Muscle layer of colon (tissue), 2 donors: ENCODE results near the gene NUB1.

Source experiments
- H3K27ac ChIP-seq: one replicate; pipeline ENCODE4 v1.7.0; 2013; ENCODE audit warnings: low read depth, mild to moderate bottlenecking, low read length, moderate library complexity
- H3K27me3 ChIP-seq, 2 donors: one replicate each; pipeline ENCODE4 v1.7.0; 2013; ENCODE audit warnings: low read length in 2 of 2, mild to moderate bottlenecking in 2 of 2; ENCODE audit not compliant: insufficient read depth in 2 of 2, control insufficient read depth in 1 of 2
- H3K36me3 ChIP-seq: one replicate; pipeline ENCODE4 v1.7.0; 2013; ENCODE audit warnings: mild to moderate bottlenecking, low read length; ENCODE audit not compliant: insufficient read depth
- H3K4me1 ChIP-seq: one replicate; pipeline ENCODE4 v1.7.0; 2013; ENCODE audit warnings: mild to moderate bottlenecking, low read length; ENCODE audit not compliant: insufficient read depth
- H3K4me3 ChIP-seq, 2 donors: one replicate each; pipeline ENCODE4 v1.7.0; 2013; ENCODE audit warnings: low read length in 2 of 2, low read depth in 1 of 2, mild to moderate bottlenecking in 1 of 2, moderate library complexity in 1 of 2
- H3K9ac ChIP-seq: one replicate; pipeline ENCODE4 v1.7.0; 2013; ENCODE audit warnings: low read length
- H3K9me3 ChIP-seq: one replicate; pipeline ENCODE4 v1.7.0; 2013; ENCODE audit warnings: mild to moderate bottlenecking, low read length
- donor health status: abdominal sarcoma.
- donor health status: Adenocarcinoma of cecum.

The NUB1 gene

DNA sequence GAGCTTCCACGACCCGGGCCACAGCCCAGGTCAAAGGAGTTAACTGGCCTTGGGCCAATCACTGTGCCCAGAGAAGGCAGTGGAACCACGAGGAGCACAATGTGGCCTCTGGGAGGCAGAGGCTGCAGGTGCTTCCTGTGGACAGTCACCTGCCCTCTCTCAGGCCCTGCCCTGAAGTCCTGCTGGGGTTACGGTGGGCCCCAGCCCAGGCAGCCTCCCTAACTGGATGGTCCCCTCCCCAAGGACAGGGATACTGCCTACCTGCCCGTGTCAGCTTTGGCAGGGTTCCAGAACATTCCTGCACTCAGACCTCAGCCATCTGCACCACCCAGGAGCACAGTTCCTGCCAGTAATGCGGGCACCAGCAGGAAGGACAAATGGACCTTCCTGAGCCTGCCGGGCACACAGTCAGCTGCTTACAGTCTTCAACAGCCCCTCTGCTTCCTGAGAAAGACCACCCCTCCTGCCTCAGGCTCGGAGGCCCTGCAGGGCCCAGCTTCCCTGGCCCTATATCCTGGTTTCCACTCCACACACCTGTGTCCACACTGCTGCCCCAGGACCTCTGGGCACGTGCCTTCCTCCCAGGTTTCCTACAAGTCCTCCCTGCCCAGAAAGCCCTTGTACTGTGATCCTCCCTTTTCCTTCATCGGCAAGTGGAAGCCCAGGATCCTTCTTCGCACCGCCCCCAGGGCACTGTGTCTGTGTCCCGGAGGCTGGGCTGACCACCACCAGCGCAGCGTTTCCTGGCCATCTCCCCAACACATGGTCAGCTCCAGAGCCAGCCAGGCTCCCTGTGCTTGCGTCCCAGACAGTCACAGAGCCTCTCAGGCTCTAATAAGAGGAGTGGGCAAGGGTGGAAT lies 44.9 kb downstream of the NUB1 start:
- no peak overlapping the region for H3K27ac ChIP-seq
- peaks cover 7 to 18% of the 10 kb centered on the region in 2 donors for H3K27me3 ChIP-seq
- H3K4me3 ChIP-seq, result no peak overlapping the region

GRCh38 chr7:151387161-151388006 lies 45.8 kb downstream of the NUB1 start:
- H3K27ac ChIP-seq, result no peak overlapping the region

More for the DNA sequence above, 44.9 kb downstream of the NUB1 start:
- Histone ChIP-seq H3K9me3 (no peaks in the 10 kb centered on the region), H3K4me1 (peaks cover 5% of the 10 kb centered on the region), H3K36me3 (no peaks in the 10 kb centered on the region), H3K9ac (no peak overlapping the region)

DNA sequence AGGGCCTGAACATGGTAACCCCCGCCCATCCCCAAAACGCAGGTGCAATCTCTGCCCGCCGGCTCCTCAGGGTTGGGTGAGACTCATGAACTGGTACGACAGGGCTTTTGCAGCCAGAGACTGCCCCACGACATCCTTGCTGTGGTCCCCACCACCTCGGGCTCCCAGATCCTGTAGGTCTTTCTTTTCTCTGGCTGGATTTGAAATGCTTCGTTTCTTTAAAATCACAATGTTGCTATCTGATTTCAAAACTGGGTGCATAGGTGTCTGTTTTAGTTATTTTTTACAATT lies 46.3 kb downstream of the NUB1 start:
- Histone ChIP-seq H3K36me3 (no peaks in the 10 kb centered on the region), H3K27me3 (peaks cover 0 to 4% of the 10 kb centered on the region in 2 donors), H3K9me3 (no peaks in the 10 kb centered on the region), H3K4me1 (no peaks in the 10 kb centered on the region), H3K27ac (no peak overlapping the region), H3K4me3 (no peak overlapping the region), H3K9ac (no peak overlapping the region)

More at GRCh38 chr7:151387161-151388006, 45.8 kb downstream of the NUB1 start:
- no peaks in the 10 kb centered on the region for H3K9me3 ChIP-seq
- H3K27me3 ChIP-seq, result peaks cover 1 to 10% of the 10 kb centered on the region in 2 donors
- no peak overlapping the region for H3K9ac ChIP-seq
- H3K36me3 ChIP-seq, result no peaks in the 10 kb centered on the region
- H3K4me1 ChIP-seq, result no peaks in the 10 kb centered on the region
- no peak overlapping the region for H3K4me3 ChIP-seq

- Histone ChIP-seq H3K4me1 (no peaks in the 10 kb centered on the region), H3K27ac (no peak overlapping the region), H3K9ac (no peak overlapping the region), H3K27me3 (no peaks in the 10 kb centered on the region), H3K36me3 (no peaks in the 10 kb centered on the region), H3K9me3 (no peaks in the 10 kb centered on the region), H3K4me3 (no peak overlapping the region)
Measured at GRCh38 chr7:151388430-151388829, 46.8 kb downstream of the NUB1 start.

GRCh38 chr7:151389096-151389767 lies 47.6 kb downstream of the NUB1 start:
- Histone ChIP-seq H3K9me3 (no peaks in the 10 kb centered on the region), H3K9ac (no peak overlapping the region), H3K4me3 (no peak overlapping the region), H3K36me3 (no peaks in the 10 kb centered on the region), H3K27ac (no peak overlapping the region), H3K4me1 (no peaks in the 10 kb centered on the region), H3K27me3 (no peaks in the 10 kb centered on the region)

GRCh38 chr7:151389768-151390597 lies 48.4 kb downstream of the NUB1 start:
- Histone ChIP-seq H3K9me3 (no peaks in the 10 kb centered on the region), H3K4me1 (no peaks in the 10 kb centered on the region), H3K36me3 (no peaks in the 10 kb centered on the region), H3K4me3 (no peak overlapping the region), H3K27me3 (no peaks in the 10 kb centered on the region), H3K9ac (no peak overlapping the region), H3K27ac (no peak overlapping the region)

DNA sequence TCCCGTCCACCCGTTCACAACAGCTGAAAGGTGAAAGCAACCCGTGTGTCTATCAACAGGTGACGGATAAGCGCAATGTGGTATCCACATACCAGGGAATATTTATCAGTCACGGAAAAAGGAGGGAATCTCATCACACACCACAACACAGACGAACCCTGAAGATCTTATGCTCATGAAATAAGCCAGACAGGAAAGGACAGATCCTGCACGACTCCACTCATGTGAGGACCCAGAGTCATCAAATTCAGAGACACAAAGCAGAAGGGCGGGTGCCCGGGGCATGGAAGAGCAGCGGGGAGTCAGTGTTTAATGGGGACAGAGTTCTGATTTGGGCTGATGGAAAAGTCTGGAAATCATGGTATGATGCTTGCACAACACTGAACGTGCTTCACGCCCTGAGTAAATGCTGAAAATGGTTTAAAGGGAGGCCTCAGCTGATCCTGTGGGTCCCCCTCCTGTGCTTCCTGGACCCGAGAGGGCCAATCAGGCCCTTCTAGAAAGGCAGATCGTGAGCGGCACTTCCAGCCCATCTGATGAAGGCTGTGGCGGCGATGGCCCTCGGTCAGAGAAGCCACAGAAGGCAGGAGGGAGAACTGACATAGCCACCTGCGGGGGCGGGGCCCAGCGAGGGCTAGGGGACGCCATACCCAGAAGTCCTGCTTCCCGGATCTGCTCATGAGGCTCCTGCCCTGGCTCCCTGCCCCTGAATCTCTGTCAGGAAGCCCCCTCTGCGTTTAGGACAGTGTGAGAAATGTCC lies 49.2 kb downstream of the NUB1 start:
- Histone ChIP-seq H3K4me1 (no peaks in the 10 kb centered on the region), H3K36me3 (no peaks in the 10 kb centered on the region), H3K27me3 (no peaks in the 10 kb centered on the region), H3K9ac (no peak overlapping the region), H3K9me3 (no peaks in the 10 kb centered on the region), H3K4me3 (no peak overlapping the region), H3K27ac (no peak overlapping the region)

- H3K27ac ChIP-seq, result no peak overlapping the region
- H3K4me3 ChIP-seq, result no peak overlapping the region
- H3K27me3 ChIP-seq, result no peaks in the 10 kb centered on the region
- no peaks in the 10 kb centered on the region for H3K36me3 ChIP-seq
- H3K4me1 ChIP-seq, result no peaks in the 10 kb centered on the region
- H3K9ac ChIP-seq, result no peak overlapping the region
- no peaks in the 10 kb centered on the region for H3K9me3 ChIP-seq
Measured at GRCh38 chr7:151391358-151391730, 49.7 kb downstream of the NUB1 start.

GRCh38 chr7:151392002-151392401 lies 50.4 kb downstream of the NUB1 start:
- Histone ChIP-seq H3K27me3 (no peaks in the 10 kb centered on the region), H3K36me3 (no peaks in the 10 kb centered on the region), H3K27ac (no peak overlapping the region), H3K9me3 (no peaks in the 10 kb centered on the region), H3K4me1 (no peaks in the 10 kb centered on the region), H3K9ac (no peak overlapping the region), H3K4me3 (no peak overlapping the region)

DNA sequence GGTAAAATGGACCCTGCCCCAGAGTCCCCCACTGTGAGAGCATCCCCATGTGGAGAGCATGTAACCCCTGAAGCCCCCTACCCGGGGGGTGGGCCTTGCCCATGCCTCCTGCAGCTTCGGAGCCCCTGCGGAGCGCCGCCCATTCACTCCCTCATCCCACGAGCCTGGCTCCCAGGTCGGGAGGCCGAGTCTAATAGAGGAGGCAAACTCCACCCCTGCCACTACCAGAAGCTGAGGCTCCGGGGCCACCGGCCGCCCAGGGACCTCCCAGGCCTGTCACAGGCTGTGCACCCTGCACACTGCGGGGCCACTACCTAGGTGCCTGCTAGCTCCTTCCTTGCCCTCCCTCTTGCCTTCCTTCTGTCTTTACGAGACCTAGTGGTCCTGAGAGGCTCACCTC lies 50.8 kb downstream of the NUB1 start:
- no peaks in the 10 kb centered on the region for H3K36me3 ChIP-seq
- no peaks in the 10 kb centered on the region for H3K9me3 ChIP-seq
- no peaks in the 10 kb centered on the region for H3K4me1 ChIP-seq

More for the DNA sequence above, 50.8 kb downstream of the NUB1 start:
- Histone ChIP-seq H3K27me3 (no peaks in the 10 kb centered on the region), H3K4me3 (no peak overlapping the region), H3K9ac (no peak overlapping the region), H3K27ac (no peak overlapping the region)
